HG03139 (cell line): ENCODE measurements around the gene ZNF536.

Source experiments
- ATAC-seq: cut with Tn5 transposase; IDR thresholded peaks from one replicate; pipeline ENCODE4 v1.9.1; 2021; ENCODE audit not compliant: unreplicated experiment

Gene ZNF536

DNA sequence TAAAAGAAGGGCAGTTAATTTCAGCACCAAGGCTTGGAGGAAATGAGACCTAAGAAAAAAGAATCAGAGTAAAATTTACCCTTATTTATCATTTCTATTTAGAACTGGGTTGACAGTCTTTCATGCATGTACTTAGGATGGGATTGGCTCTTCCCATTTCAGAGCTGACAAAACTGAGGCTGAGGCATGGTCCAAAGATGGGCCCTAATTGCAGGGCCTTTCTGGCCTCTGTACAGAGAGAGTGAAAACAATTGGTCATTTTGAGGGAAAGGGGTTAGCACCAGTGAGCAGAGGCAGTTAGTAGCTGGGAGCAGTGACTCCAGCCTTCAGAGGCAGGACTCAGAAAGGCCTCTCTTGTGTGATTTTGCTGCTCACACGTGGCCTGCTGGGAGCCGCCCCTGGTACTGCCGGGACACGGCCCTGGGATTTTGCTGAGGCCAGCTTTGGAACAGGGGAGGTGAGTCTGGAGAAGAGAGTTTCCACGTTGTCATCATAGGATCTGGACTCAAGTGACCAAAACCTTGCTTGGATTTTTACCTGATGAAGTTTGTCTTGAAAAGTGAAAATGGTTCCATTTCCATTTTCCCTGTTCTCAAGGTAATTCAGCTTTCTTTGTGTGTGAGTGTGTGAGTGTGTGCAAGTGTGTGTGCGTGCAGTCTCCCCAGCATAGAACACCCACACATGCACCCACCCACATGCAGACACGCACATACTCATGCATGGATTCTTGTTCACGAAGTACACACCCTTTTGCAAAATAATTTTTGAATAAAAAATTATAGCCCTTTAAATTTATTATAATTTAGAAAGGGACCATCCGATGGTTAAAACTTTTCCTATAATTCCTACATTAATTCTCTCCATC is at the start of gene ZNF536:
Gene ZNF536, plus strand, starts transcription at position 425 of the 865 bp plus-strand sequence. CDS start 71,179 bp downstream, outside the sequence.
- no peak for ATAC-seq

DNA sequence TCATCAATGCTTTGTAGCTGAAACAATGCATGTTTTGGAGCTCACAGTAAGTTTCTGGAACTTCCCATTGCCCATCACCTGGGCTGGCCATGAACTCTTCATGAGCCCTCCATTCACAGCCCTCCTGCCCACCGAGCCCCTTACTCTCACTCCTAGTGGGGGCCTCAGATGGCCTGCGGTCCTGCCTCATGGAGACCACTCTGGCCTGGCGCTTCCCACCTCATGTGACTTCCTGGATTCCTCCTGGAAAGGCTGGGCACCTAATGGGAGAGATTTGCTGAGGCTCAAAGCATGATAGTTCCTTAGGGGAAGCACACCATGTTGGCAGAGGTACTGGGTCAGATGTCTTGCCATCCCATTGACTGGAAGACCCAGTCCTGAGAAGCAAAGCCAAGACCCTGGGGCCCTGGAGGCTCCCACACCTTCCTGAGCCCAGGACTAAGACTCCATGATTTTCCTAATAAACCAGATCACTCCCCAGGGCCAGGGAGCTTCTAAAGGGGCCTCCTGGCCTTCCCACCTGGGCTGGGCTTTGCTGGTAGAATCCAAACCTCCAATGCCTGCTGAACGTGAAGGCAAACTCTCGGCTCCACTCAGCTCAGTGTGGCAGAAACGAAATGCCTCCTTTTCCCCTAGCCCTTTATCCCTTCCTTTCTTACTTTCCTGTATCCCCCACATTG is 49.4 kb upstream of the ZNF536 start:
- ATAC-seq = no peak

GRCh38 chr19:30323904-30324303 is 48.3 kb upstream of the ZNF536 start:
- ATAC-seq = no peak

GRCh38 chr19:30324982-30325381 is 47.2 kb upstream of the ZNF536 start:
- no peak for ATAC-seq

GRCh38 chr19:30325676-30326392 is 46.4 kb upstream of the ZNF536 start:
- no peak for ATAC-seq

DNA sequence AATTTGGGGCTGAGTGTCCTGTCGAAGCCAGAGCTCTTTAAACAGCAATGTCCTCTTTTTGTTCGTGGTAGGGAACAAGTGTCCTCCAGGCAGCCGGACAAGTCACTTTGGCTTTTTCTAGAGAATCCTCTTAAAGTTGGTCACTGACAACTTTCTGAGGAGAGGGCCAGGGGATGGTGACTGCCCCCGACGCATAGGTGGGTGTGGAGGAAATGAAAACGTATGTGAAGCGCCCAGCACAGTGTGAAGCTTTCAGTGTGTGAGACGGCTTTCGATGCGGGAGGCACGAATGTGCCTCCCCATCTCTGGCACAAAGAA is 45.8 kb upstream of the ZNF536 start:
- no peak for ATAC-seq

- ATAC-seq = no peak
Measured at GRCh38 chr19:30327331-30327730, 44.9 kb upstream of the ZNF536 start.

DNA sequence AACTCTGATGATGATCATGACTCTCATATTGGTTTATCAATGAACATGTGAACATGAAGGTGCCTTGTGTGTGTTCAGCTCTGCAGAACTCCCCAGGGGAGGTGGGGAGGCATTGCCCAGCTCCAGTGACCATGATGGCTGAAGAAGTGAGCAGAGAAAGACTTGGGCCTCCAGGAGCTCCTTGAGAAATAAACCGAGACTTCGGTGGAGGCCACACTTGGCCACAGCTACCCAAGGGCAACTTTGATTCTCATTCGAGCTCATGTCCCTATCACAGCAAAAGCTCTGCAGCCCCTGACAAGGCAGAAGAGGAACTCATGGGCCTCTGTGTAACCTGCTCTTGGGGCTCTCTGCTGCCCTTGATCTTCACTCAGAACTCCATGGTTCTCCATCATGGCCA is 44.1 kb upstream of the ZNF536 start:
- no peak for ATAC-seq

GRCh38 chr19:30330266-30330665 is 41.9 kb upstream of the ZNF536 start:
- no peak for ATAC-seq

GRCh38 chr19:30332445-30333234 is 39.5 kb upstream of the ZNF536 start:
- ATAC-seq = no peak

DNA sequence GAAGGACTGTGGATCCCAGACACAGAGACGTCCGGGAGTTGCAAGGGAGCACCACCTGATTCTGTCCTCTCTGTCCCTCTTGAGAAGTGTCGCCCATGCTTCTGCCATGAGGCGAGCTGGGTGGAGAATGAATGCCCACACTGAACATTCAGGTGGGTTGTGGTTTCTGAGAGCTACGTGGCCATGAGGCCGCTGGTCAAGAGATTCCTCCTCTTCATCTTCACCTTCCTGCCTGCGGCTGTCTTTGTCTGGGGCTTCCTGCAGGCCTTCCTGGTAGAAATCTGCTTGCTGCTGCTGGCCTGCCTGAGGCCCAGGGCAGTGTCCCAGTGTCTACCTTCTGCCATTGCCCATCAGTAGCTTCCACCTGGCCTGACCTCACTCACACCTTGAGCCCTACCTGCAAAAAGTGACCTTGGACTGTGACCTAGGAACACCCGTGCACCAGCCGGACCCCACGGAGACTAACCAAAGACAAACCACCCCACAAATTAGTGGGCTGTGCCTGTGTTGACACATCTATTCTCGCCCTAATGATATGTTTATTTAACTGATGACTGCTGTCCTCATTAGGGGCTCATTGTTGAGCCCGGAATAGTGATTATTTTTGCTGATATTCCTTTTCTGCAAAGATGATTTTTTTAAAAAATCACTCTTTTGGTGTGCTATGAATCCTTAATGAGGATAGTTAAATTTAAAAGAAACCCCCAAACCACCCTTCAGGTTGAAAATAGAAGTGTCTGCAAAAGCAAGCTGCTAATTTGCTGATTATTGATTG is 38.7 kb upstream of the ZNF536 start:
- ATAC-seq = no peak

DNA sequence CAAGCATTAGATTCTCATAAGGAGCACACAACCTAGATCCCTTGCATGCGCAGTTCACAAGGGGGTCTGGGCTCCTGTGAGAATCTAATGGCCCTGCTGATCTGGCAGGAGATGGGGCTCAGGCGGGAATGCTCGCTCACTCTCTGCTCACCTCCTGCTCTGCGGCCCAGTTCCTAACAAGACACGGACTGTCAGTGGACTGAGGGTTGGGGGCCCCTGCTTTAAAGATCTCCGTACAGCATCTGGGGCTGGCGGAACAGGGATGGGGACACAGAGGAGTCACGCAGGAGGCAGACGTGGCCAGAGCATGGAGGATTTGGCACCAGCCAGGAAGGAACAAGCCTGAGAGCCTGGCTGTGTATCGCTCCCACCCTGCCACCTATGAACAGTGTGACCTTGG is 37.3 kb upstream of the ZNF536 start:
- no peak for ATAC-seq

DNA sequence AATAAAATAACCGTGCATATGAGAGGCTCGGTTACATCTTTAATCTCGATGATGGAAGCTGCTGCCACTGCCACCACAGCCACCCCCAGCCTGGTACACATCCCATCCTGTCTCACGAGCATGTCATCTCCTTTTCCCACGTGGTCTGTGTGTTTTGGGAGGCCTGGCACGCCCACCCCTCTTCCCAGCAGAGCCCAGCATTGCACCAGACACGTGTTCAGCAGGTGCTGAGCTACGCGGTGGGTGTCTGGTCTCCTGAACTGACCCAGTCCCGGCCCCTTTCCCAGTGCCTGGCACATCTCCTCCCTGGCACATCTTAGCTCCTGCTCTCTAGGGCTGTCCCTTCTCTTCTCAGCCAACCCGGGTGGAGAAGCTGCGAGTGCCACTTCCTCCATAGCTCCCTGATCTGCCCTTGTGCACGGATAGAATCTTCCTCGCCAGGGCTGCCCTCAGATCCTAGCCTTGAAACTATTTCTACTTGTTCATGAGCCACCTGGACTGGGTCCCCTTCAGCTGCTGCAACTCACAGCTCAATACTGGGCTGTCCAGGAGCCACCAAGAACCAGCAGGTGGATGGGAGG is 36.8 kb upstream of the ZNF536 start:
- no peak for ATAC-seq

- ATAC-seq = no peak
Measured at GRCh38 chr19:30336290-30336689, 35.9 kb upstream of the ZNF536 start.

GRCh38 chr19:30338041-30338456 is 34.1 kb upstream of the ZNF536 start:
- ATAC-seq = no peak

GRCh38 chr19:30338878-30339623 is 33.1 kb upstream of the ZNF536 start:
- no peak for ATAC-seq

GRCh38 chr19:30339624-30340525 is 32.3 kb upstream of the ZNF536 start:
- no peak for ATAC-seq
